Ascending aorta (tissue), 2 donors: ENCODE results near the gene SLC12A8. TPM values are rescaled to one million over a fixed set of nuclear protein-coding genes. Genes with fewer than 3 reads are reported as not detected.

ENCODE experiments used
- DNase-seq, 2 donors: peaks; one replicate each; pipeline ENCODE4 v3.0.0-alpha.2; 2019; ENCODE audit warnings: low spot score in 2 of 2
- H3K27ac ChIP-seq, 2 donors: fragments of 200-600 bp; sonication (generic); one replicate each; pipeline ENCODE4 v1.5.1; 2016 to 2017; ENCODE audit warnings: mild to moderate bottlenecking in 1 of 2
- H3K27me3 ChIP-seq: fragments of 200-600 bp; sonication (generic); one replicate; pipeline ENCODE4 v1.5.1; 2017
- H3K36me3 ChIP-seq, 2 donors: fragments of 200-600 bp; sonication (generic); one replicate each; pipeline ENCODE4 v1.5.1; 2016
- H3K4me1 ChIP-seq, 2 donors: fragments of 200-600 bp; sonication (generic); one replicate each; pipeline ENCODE4 v1.5.1; 2016 to 2017; ENCODE audit warnings: mild to moderate bottlenecking in 1 of 2
- H3K4me3 ChIP-seq, 2 donors: fragments of 200-600 bp; sonication (generic); one replicate each; pipeline ENCODE4 v1.5.1; 2016 to 2017; ENCODE audit warnings: mild to moderate bottlenecking in 1 of 2
- H3K9me3 ChIP-seq, 2 donors: fragments of 200-600 bp; sonication (generic); one replicate each; pipeline ENCODE4 v1.5.1; 2016
- intact Hi-C: fragments of 100-400 bp; cut with DNase I; formaldehyde crosslinking; loops from one replicate; pipeline ENCODE4 v1.15.1; 2023
- total RNA-seq: library from RNA; depleted of rRNA; stranded (reverse); fragments of >200 nt; gene quantifications from one replicate; pipeline ENCODE4 v1.1.0, GENCODE V29; 2016
- TF ChIP-seq, protein P1 (sequence below), 3 experiments: fragments of 200-600 bp in 2 of 3; fragments of 450-650 bp in 1 of 3; sonication (generic) in 2 of 3; IDR thresholded peaks; one replicate each; pipeline ENCODE4 v1.5.1; 2016 to 2019; ENCODE audit warnings: antibody characterized with exemption in 3 of 3, mild to moderate bottlenecking in 1 of 3, moderate library complexity in 1 of 3

SLC12A8 gene
- total RNA-seq, 1 donor from 2014 or later = not detected

DNA sequence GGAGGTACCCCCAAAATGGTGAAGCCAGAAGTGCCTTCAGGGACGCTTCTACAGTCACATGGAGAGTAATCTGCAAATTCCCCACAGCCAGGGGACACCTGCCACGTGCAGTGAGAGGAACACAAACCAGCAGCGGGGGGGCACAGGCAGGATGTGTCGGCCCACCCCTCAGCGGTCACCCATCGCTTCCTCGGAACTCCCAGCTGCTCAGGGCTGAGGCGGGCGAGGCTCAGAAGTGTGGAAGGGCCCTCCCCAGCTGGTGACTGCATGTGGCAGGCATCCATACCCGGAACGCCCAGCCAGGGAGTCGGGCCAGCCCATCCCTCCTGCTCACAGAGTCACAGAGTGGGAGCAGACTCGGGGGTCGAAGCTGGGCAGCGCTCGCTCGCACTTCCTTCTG lies 63.7 kb downstream of the SLC12A8 start:
- intact Hi-C loops = no loop called here
- TF ChIP-seq, protein P1, sequence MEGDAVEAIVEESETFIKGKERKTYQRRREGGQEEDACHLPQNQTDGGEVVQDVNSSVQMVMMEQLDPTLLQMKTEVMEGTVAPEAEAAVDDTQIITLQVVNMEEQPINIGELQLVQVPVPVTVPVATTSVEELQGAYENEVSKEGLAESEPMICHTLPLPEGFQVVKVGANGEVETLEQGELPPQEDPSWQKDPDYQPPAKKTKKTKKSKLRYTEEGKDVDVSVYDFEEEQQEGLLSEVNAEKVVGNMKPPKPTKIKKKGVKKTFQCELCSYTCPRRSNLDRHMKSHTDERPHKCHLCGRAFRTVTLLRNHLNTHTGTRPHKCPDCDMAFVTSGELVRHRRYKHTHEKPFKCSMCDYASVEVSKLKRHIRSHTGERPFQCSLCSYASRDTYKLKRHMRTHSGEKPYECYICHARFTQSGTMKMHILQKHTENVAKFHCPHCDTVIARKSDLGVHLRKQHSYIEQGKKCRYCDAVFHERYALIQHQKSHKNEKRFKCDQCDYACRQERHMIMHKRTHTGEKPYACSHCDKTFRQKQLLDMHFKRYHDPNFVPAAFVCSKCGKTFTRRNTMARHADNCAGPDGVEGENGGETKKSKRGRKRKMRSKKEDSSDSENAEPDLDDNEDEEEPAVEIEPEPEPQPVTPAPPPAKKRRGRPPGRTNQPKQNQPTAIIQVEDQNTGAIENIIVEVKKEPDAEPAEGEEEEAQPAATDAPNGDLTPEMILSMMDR (IDR thresholded peaks at IDR 0.05) = no peak
- DNase-seq = peak in 1 of 2 donors; percentile 86
- Histone ChIP-seq H3K36me3 (no peaks in the 10 kb centered on the region), H3K4me3 (peak overlapping the region in 1 of 2 donors; percentile 19), H3K4me1 (peaks cover 13 to 38% of the 10 kb centered on the region in 2 donors), H3K27ac (peak overlapping the region; percentile 52 to 67), H3K27me3 (no peaks in the 10 kb centered on the region), H3K9me3 (no peaks in the 10 kb centered on the region)

DNA sequence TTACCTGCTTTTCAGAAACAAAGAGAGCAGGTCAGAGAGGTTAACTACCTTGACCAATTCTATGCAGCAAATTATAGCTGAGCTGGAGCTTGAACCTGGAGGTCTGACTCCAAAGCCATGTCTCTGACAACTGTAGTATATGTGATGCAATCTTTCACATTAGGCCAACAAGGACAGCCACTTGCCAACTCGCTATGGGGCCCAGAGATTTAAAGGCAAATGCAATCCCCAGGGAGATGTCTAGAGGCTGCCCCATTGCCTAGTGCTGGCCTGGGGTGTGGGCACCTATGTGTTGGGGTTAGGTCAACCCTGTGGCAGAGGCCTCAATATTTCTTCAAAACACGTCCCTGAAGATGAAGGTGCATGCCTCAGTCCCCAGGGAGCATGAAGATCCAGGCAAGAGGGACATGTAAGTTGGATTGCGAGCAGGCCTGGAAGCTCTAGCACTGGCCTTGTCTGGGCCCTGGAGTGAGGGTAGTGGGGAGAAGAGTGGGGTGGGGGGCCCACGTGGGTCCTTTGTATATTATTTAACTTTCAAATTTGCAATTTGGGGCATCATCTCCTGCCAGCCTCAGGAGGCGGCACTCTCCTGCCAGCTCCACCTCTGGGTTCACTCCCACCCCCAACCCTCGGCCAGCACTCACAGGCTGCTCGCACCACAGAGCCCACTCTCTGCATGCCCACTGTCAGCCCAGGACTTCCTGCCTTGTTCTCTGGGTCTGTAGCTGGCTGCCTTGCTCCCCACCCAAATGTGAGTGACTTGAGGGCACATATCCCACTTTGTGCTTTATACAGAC lies 64.3 kb downstream of the SLC12A8 start:
- Histone ChIP-seq H3K27me3 (no peaks in the 10 kb centered on the region), H3K4me1 (peaks cover 13 to 38% of the 10 kb centered on the region in 2 donors), H3K36me3 (no peaks in the 10 kb centered on the region), H3K27ac (peak overlapping the region; percentile 52 to 67), H3K9me3 (no peaks in the 10 kb centered on the region), H3K4me3 (peak overlapping the region in 1 of 2 donors; percentile 19)
- intact Hi-C loops = no loop called here
- DNase-seq = no peak
- TF ChIP-seq, protein P1 (IDR thresholded peaks at IDR 0.05) = no peak

DNA sequence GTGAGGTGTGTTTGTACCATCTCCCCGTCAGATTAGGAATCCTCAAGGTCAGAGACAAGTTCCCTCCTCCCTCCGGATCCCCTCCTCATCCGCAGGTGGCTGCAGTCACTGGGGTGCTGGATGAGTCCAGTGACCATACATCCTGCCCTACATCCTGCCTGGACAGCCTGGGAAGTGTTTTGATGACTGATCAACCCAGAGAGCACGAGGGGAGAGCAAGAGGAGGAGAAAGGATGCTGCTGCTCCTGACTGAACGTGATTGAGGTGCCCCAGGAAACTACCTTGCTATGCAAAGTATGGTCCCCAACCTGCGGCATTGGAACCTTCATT lies 65.1 kb downstream of the SLC12A8 start:
- Histone ChIP-seq H3K27ac (peak overlapping the region in 1 of 2 donors; percentile 22), H3K4me1 (peaks cover 13 to 39% of the 10 kb centered on the region in 2 donors)

DNA sequence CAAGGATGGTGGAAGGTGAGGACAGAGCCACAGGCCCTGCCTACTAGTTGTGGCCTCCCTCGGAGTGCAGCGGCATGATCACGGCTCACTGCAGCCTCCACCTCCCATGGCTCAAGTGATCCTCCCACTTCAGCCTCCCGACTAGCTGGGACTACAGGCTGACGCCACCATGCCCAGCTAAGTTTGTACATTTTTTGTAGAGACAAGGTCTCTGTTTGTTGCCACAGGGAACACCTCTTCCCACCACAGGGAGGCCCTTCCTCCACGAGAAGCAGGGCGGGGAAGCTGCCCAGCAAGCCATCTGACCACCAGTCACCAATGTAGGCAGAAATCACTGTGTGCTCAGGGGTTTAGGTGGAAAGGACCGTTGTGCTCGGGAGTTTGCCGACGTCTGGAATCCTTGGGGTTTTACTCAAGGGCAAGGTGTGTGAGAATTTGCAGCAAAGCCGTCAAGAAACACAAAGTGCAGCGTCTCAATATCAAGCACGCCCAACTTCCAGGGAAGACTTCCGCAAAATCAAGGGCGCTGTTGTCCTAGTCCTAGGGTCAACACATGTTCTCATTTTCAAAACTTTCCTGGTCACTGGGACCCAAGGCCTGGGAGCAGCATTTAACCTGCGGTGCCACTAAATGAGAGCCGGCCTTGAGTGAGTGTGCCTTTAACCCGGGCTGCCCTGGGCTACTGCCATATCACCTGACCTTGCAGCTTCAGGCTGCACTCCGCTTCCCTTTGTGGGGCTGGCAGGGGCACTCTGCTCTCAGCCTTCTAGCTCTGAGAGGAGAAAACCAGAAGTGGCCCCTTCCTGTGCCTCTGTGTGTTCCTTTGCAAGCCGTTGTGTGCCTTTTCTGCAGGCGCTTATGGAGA lies 65.7 kb downstream of the SLC12A8 start:
- Histone ChIP-seq H3K4me3 (no peak overlapping the region), H3K4me1 (peaks cover 13 to 42% of the 10 kb centered on the region in 2 donors), H3K36me3 (no peaks in the 10 kb centered on the region), H3K27me3 (no peaks in the 10 kb centered on the region), H3K9me3 (no peaks in the 10 kb centered on the region), H3K27ac (peak overlapping the region in 1 of 2 donors; percentile 22)
- intact Hi-C loops = no loop called here
- TF ChIP-seq, protein P1 (IDR thresholded peaks at IDR 0.05) = no peak
- DNase-seq = peak in 1 of 2 donors; percentile 71

More for the DNA sequence above, 65.1 kb downstream of the SLC12A8 start:
- no peaks in the 10 kb centered on the region for H3K27me3 ChIP-seq
- TF ChIP-seq, protein P1 (IDR thresholded peaks at IDR 0.05) = no peak
- H3K4me3 ChIP-seq = no peak overlapping the region
- H3K36me3 ChIP-seq = no peaks in the 10 kb centered on the region
- intact Hi-C loops = no loop called here
- DNase-seq = no peak
- H3K9me3 ChIP-seq = no peaks in the 10 kb centered on the region

DNA sequence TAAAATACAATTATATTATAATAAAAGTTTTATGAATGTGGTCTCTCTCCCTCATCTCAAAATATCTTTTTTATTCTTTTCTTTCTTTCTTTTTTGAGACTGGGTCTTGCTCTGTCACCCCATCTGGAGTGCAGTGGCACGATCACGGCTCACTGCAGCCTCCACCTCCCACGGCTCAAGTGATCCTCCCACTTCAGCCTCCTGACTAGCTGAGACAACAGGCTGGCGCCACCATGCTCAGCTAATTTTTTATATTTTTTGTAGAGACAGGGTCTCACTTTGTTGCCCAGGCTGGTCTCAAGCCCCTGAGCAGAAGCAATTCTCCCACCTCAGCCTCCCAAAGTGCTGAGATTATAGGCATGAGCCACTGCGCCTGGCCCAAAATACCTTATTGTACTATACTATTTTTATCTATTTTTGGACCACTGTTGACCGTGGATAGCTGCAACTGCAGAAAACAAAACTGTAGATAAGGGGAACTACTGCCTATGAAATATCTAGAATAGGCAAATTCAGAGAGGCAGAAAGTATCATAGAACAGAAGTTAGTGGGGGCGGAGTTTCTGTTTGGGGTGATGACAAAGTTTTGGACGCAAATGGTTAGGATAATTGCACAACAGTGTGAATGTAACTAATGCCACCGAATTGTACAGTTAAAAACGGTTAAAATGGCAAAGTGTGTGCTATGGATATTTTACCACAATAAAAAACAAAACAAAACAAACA lies 66.6 kb downstream of the SLC12A8 start:
- no peaks in the 10 kb centered on the region for H3K36me3 ChIP-seq
- H3K4me3 ChIP-seq = no peak overlapping the region
- no peaks in the 10 kb centered on the region for H3K9me3 ChIP-seq
- no peaks in the 10 kb centered on the region for H3K27me3 ChIP-seq
- intact Hi-C loops = no loop called here
- TF ChIP-seq, protein P1 (IDR thresholded peaks at IDR 0.05) = no peak
- DNase-seq = no peak
- H3K4me1 ChIP-seq = peaks cover 17 to 39% of the 10 kb centered on the region in 2 donors
- peak overlapping the region in 1 of 2 donors; percentile 22 for H3K27ac ChIP-seq
